ENCODE data around the gene SMYD3.

DNA sequence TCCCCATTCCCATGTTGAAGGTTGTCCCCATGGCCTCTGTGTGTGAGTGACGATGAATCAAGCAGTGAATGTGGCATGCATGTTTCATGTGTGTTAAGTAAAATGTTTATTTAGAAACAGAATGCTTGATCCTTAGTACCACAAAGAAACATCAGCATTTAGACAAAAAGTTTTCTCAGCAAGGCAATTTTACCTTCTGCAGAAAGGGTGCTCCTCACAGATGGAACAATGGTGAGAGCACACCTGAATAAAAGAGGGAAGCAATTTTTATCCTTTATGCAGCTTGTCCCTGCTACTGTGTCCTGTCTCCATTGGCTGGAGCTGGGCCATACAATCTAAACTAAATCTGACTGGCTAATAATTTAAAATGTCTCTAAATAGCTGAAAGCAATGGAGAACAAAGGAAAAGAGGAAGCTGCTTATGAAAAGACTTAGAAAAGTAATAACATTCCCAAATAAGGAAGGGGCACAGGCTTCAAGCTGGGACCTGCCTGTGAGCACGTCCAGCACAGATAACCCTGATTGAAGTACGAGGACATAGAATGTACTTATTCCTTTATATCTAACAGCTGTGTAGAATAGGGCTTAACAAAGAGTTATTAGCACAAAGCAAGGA lies 8.4 kb upstream of the SMYD3 start:
- TF ChIP-seq, protein P1, sequence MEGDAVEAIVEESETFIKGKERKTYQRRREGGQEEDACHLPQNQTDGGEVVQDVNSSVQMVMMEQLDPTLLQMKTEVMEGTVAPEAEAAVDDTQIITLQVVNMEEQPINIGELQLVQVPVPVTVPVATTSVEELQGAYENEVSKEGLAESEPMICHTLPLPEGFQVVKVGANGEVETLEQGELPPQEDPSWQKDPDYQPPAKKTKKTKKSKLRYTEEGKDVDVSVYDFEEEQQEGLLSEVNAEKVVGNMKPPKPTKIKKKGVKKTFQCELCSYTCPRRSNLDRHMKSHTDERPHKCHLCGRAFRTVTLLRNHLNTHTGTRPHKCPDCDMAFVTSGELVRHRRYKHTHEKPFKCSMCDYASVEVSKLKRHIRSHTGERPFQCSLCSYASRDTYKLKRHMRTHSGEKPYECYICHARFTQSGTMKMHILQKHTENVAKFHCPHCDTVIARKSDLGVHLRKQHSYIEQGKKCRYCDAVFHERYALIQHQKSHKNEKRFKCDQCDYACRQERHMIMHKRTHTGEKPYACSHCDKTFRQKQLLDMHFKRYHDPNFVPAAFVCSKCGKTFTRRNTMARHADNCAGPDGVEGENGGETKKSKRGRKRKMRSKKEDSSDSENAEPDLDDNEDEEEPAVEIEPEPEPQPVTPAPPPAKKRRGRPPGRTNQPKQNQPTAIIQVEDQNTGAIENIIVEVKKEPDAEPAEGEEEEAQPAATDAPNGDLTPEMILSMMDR (IDR thresholded peaks at IDR 0.05) = no peak
- TF ChIP-seq EZH2 (IDR thresholded peaks at IDR 0.05; ENCODE audit: borderline replicate concordance, insufficient read depth, low read depth, low read length, poor library complexity, severe bottlenecking) = no peak
